Skeletal muscle satellite cell (primary cell): ENCODE results near the gene TEAD4.

ENCODE experiments used
- H3K27me3 ChIP-seq: 2 replicates; pipeline ENCODE4 v1.7.0; 2013; ENCODE audit warnings: low read length; ENCODE audit not compliant: control insufficient read depth, insufficient read depth
- H3K36me3 ChIP-seq: 2 replicates; pipeline ENCODE4 v1.7.0; 2013; ENCODE audit warnings: mild to moderate bottlenecking, control low read depth, low read length; ENCODE audit not compliant: insufficient read depth
- H3K4me1 ChIP-seq: 2 replicates; pipeline ENCODE4 v1.7.0; 2013; ENCODE audit warnings: low read length; ENCODE audit not compliant: control insufficient read depth, insufficient read depth
- H3K4me2 ChIP-seq: 2 replicates; pipeline ENCODE4 v1.7.0; 2013; ENCODE audit warnings: mild to moderate bottlenecking, low read length
- H3K4me3 ChIP-seq: 2 replicates; pipeline ENCODE4 v1.7.0; 2013; ENCODE audit warnings: low read length
- H3K9ac ChIP-seq: 2 replicates; pipeline ENCODE4 v1.7.0; 2013; ENCODE audit warnings: mild to moderate bottlenecking, low read depth, low read length, moderate library complexity
- H3K9me3 ChIP-seq: replicated peaks from 2 replicates; pipeline ENCODE4 v1.7.0; 2013; ENCODE audit warnings: mild to moderate bottlenecking, control low read depth, low read length
- small RNA-seq: library from RNA; depleted of rRNA; stranded (forward); fragments of <200 nt; gene quantifications from one replicate; pipeline ENCODE3, GENCODE V24; 2012

TEAD4 gene

DNA sequence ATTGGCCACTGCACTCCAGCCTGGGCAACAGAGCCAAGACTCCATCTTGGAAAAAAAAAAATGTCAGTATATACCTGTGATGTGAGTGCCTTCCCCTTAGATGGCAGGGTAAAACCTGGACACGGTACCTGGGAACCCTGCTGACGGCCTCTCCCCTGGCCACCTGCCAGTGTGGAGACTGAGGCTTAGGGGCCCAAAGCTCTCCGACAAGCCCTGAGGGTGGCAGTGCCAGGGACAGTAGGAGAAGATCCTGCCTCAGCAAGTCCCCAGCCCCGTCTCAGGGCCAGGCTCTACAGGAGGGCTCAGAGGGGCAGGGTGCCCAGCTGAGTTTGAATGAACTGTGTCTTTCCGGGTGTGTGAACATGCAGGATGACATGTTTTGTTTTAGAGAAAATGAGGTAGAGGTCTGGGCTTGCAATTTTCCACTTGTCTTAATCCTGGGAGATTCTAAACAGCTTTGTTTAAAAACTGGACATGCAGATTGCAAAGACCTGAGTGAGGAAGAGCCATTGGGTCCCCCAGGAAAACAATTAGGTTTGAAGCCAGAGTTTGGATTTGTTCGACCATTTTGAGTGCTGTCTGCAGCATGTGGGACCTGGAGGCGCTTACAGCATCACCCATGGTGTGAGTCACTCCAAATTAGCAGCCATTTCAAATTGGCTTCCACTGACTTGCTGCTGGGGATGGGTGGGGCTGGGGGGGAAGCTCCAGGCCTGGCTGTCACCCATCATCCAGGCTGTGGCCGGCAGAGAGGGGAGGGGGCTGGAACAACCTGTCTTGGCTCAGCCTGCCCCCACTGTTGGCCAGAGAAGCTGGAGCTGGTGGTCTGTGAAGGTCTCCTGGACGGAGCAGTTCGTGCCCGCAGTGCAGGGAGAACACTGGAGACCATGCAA lies 128.8 kb downstream of the TEAD4 start:
- H3K4me2 ChIP-seq: no peak overlapping the region
- no peaks in the 10 kb centered on the region for H3K9me3 ChIP-seq
- H3K4me1 ChIP-seq: no peaks in the 10 kb centered on the region
- no peaks in the 10 kb centered on the region for H3K27me3 ChIP-seq
- H3K4me3 ChIP-seq: no peak overlapping the region
- no peak overlapping the region for H3K9ac ChIP-seq
- H3K36me3 ChIP-seq: peaks cover 3% of the 10 kb centered on the region

DNA sequence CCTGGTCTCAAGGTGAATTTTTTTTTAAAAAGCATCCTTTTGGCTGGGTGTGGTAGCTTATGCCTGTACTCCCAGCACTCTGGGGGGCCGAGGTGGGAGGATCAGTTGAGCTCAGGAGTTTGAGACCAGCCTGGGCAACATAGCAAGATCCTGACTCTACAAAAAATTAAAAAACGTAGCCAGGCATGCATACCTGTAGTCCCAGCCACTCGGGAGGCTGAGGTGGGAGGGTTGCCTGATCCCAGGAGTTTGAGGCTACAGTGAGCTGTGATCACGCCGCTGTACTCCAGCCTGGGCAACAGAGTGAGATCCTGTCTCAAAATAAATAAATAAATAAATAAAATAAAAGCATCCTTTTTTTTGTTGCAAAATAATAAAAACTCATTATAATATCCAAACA lies 130.4 kb downstream of the TEAD4 start:
- no peaks in the 10 kb centered on the region for H3K4me1 ChIP-seq
- no peaks in the 10 kb centered on the region for H3K27me3 ChIP-seq

More for the DNA sequence above, 130.4 kb downstream of the TEAD4 start:
- no peaks in the 10 kb centered on the region for H3K9me3 ChIP-seq
- no peak overlapping the region for H3K4me3 ChIP-seq
- H3K9ac ChIP-seq: no peak overlapping the region
- no peak overlapping the region for H3K4me2 ChIP-seq
- peaks cover 3% of the 10 kb centered on the region for H3K36me3 ChIP-seq

Small RNAs within 50 kb of the gene (small RNA-seq; reads per million reads assigned to genes)
- 0.28 reads per million for gene RNU6-1315P
